Common myeloid progenitor, CD34-positive (primary cell): ENCODE data around the gene SLC9A1.
"Not testable (repeated sequence)": the region's sequence is repeated elsewhere in the genome, so short reads cannot be mapped to it uniquely, and the experiment has no call there.

ENCODE experiments used
- CTCF ChIA-PET: fragments of 350-600 bp; sonication (Branson Sonifier 250); formaldehyde crosslinking; loops from one replicate; lab custom pipeline; 2021; ENCODE audit warnings: antibody characterized with exemption; lab: Charles Lee
- POLR2A ChIA-PET: fragments of 350-600 bp; sonication (Branson Sonifier 250); formaldehyde crosslinking; loops from one replicate; lab custom pipeline; 2021; ENCODE audit warnings: antibody characterized with exemption; lab: Charles Lee
- DNase-seq, 3 donors: peaks; one replicate each; pipeline versions ENCODE4 v3.0.0 to v3.0.0-alpha.2; 2013
- H3K27ac ChIP-seq, 2 experiments: 1 replicate in 1 of 2; 2 replicates in 1 of 2; pipeline ENCODE4 v1.7.0; 2013; ENCODE audit warnings: inconsistent platforms in 2 of 2, low read length in 2 of 2, mild to moderate bottlenecking in 2 of 2, low read depth in 1 of 2, moderate library complexity in 1 of 2; ENCODE audit not compliant: severe bottlenecking in 2 of 2, insufficient read depth in 1 of 2, poor library complexity in 1 of 2
- H3K27me3 ChIP-seq, 5 experiments: replicated peaks in 2 of 5; 1 replicate in 3 of 5; 2 replicates in 2 of 5; pipeline versions ENCODE4 v1.6.1 to v1.7.0; 2013; ENCODE audit warnings: low read length in 4 of 5, mild to moderate bottlenecking in 2 of 5, moderate library complexity in 2 of 5, inconsistent platforms in 1 of 5; ENCODE audit not compliant: insufficient read depth in 5 of 5, control insufficient read depth in 4 of 5
- H3K36me3 ChIP-seq, 4 experiments: 1 replicate in 2 of 4; 2 replicates in 2 of 4; pipeline versions ENCODE4 v1.6.1 to v1.7.0; 2013; ENCODE audit warnings: low read length in 3 of 4, control low read depth in 1 of 4, mild to moderate bottlenecking in 1 of 4; ENCODE audit not compliant: control insufficient read depth in 4 of 4, insufficient read depth in 4 of 4
- H3K4me1 ChIP-seq, 4 experiments: 1 replicate in 3 of 4; 2 replicates in 1 of 4; pipeline versions ENCODE4 v1.6.1 to v1.7.1; 2013; ENCODE audit warnings: low read length in 3 of 4, mild to moderate bottlenecking in 3 of 4, control low read depth in 1 of 4, inconsistent platforms in 1 of 4, moderate library complexity in 1 of 4; ENCODE audit not compliant: control insufficient read depth in 4 of 4, insufficient read depth in 4 of 4; ENCODE audit errors: control extremely low read depth in 1 of 4
- H3K4me3 ChIP-seq, 7 experiments: 1 replicate in 4 of 7; 2 replicates in 3 of 7; pipeline versions ENCODE4 v1.5.1 to v1.7.0; 2013; ENCODE audit warnings: mild to moderate bottlenecking in 7 of 7, low read length in 6 of 7, moderate library complexity in 6 of 7, inconsistent platforms in 2 of 7, low read depth in 2 of 7, control low read depth in 1 of 7; ENCODE audit not compliant: insufficient read depth in 4 of 7, control insufficient read depth in 1 of 7; ENCODE audit errors: extremely low read depth in 1 of 7
- H3K9me3 ChIP-seq, 5 experiments: 1 replicate in 4 of 5; 2 replicates in 1 of 5; pipeline versions ENCODE4 v1.6.1 to v1.7.1; 2013; ENCODE audit warnings: low read length in 4 of 5, mild to moderate bottlenecking in 2 of 5, inconsistent platforms in 1 of 5, low read depth in 1 of 5, moderate library complexity in 1 of 5; ENCODE audit not compliant: control insufficient read depth in 4 of 5, insufficient read depth in 2 of 5; ENCODE audit errors: control extremely low read depth in 1 of 5
- WGBS: methylation state at CpG from one replicate; pipeline ENCODE4 v1.1.5; 2013; ENCODE audit not compliant: insufficient coverage; 5-methylcytosine and 5-hydroxymethylcytosine counted together

SLC9A1 gene

DNA sequence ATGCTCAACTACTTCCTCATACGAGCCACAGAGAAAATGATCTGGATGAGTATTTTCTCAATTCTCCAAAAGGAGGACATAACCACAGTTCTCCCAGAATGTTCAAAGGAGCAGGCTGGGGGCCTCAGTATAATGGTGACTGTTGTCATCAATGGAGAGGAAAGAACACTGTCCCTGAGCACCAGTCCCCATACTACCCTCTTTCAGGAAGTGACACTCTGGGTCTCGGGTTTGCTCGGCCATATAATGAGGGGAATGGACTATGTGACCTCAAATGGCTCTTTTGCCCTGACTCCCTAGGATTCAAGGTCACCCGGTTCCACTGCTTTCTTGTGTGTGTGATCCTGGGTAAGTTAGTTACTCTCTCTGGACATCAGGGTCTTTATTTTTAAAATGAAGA is 22.8 kb downstream of the SLC9A1 start:
- peak in 1 of 3 donors; percentile 26 for DNase-seq
- H3K4me3 ChIP-seq: no peak overlapping the region
- 81% methylated on average over 3 of the region's 4 CpGs for WGBS
- no peaks in the 10 kb centered on the region for H3K27me3 ChIP-seq
- no peak overlapping the region for H3K27ac ChIP-seq
- H3K36me3 ChIP-seq: peaks cover 0 to 9% (median 0%) of the 10 kb centered on the region in 4 experiments
- H3K4me1 ChIP-seq: peaks cover 9 to 48% (median 36%) of the 10 kb centered on the region in 4 experiments
- no peaks in the 10 kb centered on the region for H3K9me3 ChIP-seq
- POLR2A ChIA-PET: no interaction called here
- CTCF ChIA-PET: no interaction called here

- no peaks in the 10 kb centered on the region for H3K27me3 ChIP-seq
- no peak overlapping the region for H3K27ac ChIP-seq
- WGBS: 16% methylated on average over 3 of the region's 3 CpGs
- ChIA-PET POLR2A (interaction anchor here (1.4 kb wide), 1 partner anchor 24 kb away, joined by 5 read pairs; the partner anchor contains the start of gene SLC9A1), CTCF (interaction anchor here (0.7 to 3.2 kb wide), 6 partner anchors 12 to 166 kb away, joined by 3 to 13 read pairs (median 4); no protein-coding TSS in a partner anchor)
- H3K36me3 ChIP-seq: peaks cover 0 to 12% (median 2%) of the 10 kb centered on the region in 4 experiments
- DNase-seq: peak; percentile 54 to 90 (median 78)
- H3K9me3 ChIP-seq: no peaks in the 10 kb centered on the region
- H3K4me1 ChIP-seq: peaks cover 7 to 35% (median 22%) of the 10 kb centered on the region in 4 experiments
- peak overlapping the region in 1 of 7 experiments; percentile 11 for H3K4me3 ChIP-seq
Observed at GRCh38 chr1:27130798-27131197, 24.1 kb downstream of the SLC9A1 start.

DNA sequence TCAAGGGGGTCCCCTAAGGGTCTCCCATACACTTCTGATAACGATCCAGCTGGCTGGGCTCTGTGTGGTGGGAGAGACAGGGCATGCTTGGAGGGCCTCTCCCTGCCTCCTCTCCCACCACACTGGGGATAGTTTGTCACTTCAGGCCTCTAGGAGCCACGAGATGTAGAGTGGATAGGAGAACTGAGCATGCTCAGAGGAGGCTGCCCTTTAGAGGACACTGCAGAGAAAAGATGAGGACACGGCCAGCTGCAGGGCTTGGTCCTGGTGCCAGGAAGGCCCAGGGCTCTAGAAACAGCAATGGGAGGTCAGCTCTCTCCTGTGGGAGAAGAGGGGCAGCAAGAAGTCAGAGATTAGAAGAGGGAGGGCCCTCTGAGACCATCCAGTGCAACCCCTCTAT is 25.7 kb downstream of the SLC9A1 start:
- H3K27ac ChIP-seq: no peak overlapping the region
- no peaks in the 10 kb centered on the region for H3K27me3 ChIP-seq
- 100% methylated on average over 2 of the region's 3 CpGs for WGBS
- no peaks in the 10 kb centered on the region for H3K9me3 ChIP-seq
- ChIA-PET POLR2A (interaction anchor here (1.0 kb wide), 1 partner anchor 25 kb away, joined by 4 read pairs; no protein-coding TSS in a partner anchor), CTCF (interaction anchor here (1.0 to 3.2 kb wide), 6 partner anchors 16 to 27 kb away, joined by 3 to 13 read pairs (median 3); no protein-coding TSS in a partner anchor)
- peaks cover 0 to 12% (median 2%) of the 10 kb centered on the region in 4 experiments for H3K36me3 ChIP-seq
- H3K4me3 ChIP-seq: no peak overlapping the region
- peaks cover 1 to 26% (median 14%) of the 10 kb centered on the region in 4 experiments for H3K4me1 ChIP-seq
- no peak for DNase-seq

GRCh38 chr1:27127419-27127818 is 27.5 kb downstream of the SLC9A1 start:
- Histone ChIP-seq H3K27me3 (no peaks in the 10 kb centered on the region), H3K4me1 (peaks cover 0 to 21% (median 10%) of the 10 kb centered on the region in 4 experiments), H3K9me3 (no peaks in the 10 kb centered on the region), H3K36me3 (peaks cover 0 to 12% (median 2%) of the 10 kb centered on the region in 4 experiments), H3K4me3 (no peak overlapping the region), H3K27ac (no peak overlapping the region)
- ChIA-PET POLR2A (no interaction called here), CTCF (interaction anchor here (0.6 to 1.7 kb wide), 3 partner anchors 10 to 154 kb away, joined by 3 to 5 read pairs (median 4); no protein-coding TSS in a partner anchor)
- DNase-seq: no peak
- 94% methylated on average over 2 of the region's 3 CpGs for WGBS

- CTCF ChIA-PET: interaction anchor here (1.0 to 1.2 kb wide), 3 partner anchors 11 to 52 kb away, joined by 3 to 4 read pairs (median 3); partner anchors contain the start of gene SLC9A1
- no peak overlapping the region for H3K27ac ChIP-seq
- H3K27me3 ChIP-seq: no peaks in the 10 kb centered on the region
- H3K36me3 ChIP-seq: peaks cover 0 to 12% (median 2%) of the 10 kb centered on the region in 4 experiments
- no peaks in the 10 kb centered on the region for H3K9me3 ChIP-seq
- DNase-seq: no peak
- 100% methylated on average over 3 of the region's 5 CpGs for WGBS
- POLR2A ChIA-PET: no interaction called here
- H3K4me1 ChIP-seq: peaks cover 0 to 18% (median 7%) of the 10 kb centered on the region in 4 experiments
- no peak overlapping the region for H3K4me3 ChIP-seq
Observed at GRCh38 chr1:27126391-27126790, 28.5 kb downstream of the SLC9A1 start.

DNA sequence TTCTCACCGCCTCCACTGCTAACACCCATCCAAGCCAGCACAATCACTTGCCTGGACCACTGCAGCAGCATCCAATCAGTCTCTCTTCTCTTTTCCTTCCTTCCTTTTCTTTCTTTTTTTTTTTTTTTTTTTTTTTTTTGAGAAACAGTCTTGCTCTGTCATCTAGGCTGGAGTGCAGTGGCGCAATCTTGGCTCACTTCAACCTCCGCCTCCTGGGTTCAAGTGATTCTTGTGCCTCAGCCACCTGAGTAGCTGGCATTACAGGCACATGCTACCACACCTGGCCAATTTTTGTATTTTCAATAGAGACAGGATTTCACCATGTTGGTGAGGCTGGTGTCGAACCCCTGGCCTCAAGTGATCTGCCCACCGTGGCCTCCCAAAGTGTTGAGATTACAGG is 29.8 kb downstream of the SLC9A1 start:
- H3K27me3 ChIP-seq, DNase-seq, H3K27ac ChIP-seq, POLR2A ChIA-PET, H3K4me1 ChIP-seq, H3K4me3 ChIP-seq, H3K9me3 ChIP-seq: not testable (repeated sequence)
- peaks cover 0 to 12% (median 2%) of the 10 kb centered on the region in 4 experiments for H3K36me3 ChIP-seq
- CTCF ChIA-PET: interaction anchor here (0.6 to 1.6 kb wide), 5 partner anchors 8 to 363 kb away, joined by 3 to 5 read pairs (median 3); no protein-coding TSS in a partner anchor
- 100% methylated on average over 3 of the region's 5 CpGs for WGBS

GRCh38 chr1:27124405-27124804 is 30.5 kb downstream of the SLC9A1 start:
- no peak for DNase-seq
- Histone ChIP-seq H3K27ac (no peak overlapping the region), H3K4me3 (no peak overlapping the region), H3K27me3 (no peaks in the 10 kb centered on the region), H3K36me3 (peaks cover 0 to 12% (median 2%) of the 10 kb centered on the region in 4 experiments), H3K9me3 (no peaks in the 10 kb centered on the region), H3K4me1 (peaks cover 0 to 4% (median 2%) of the 10 kb centered on the region in 4 experiments)
- ChIA-PET CTCF (interaction anchor here (1.0 to 1.6 kb wide), 4 partner anchors 9 to 22 kb away, joined by 3 to 5 read pairs (median 4); no protein-coding TSS in a partner anchor), POLR2A (interaction anchor here (0.7 kb wide), 1 partner anchor 12 kb away, joined by 3 read pairs; no protein-coding TSS in a partner anchor)
- WGBS: 100% methylated on average over 3 of the region's 3 CpGs
